Spinal cord (tissue), 10 donors: ENCODE data around the gene EPHA6. TPM values are rescaled to one million over a fixed set of nuclear protein-coding genes. Genes with fewer than 3 reads are reported as not detected.
"Not testable (repeated sequence)": the region's sequence is repeated elsewhere in the genome, so short reads cannot be mapped to it uniquely, and the experiment has no call there.

Source experiments
- DNase-seq, 6 donors: peaks; one replicate each; pipeline versions ENCODE4 v3.0.0 to v3.0.0-alpha.2; 2013 to 2015; ENCODE audit warnings: low spot score in 6 of 6, low read depth in 4 of 6
- H3K27ac ChIP-seq: one replicate; pipeline ENCODE4 v1.5.1; 2013; ENCODE audit warnings: low read depth, low read length, control low read depth
- H3K27me3 ChIP-seq: one replicate; pipeline ENCODE4 v1.6.1; 2013; ENCODE audit warnings: low read length; ENCODE audit not compliant: control insufficient read depth, insufficient read depth
- H3K36me3 ChIP-seq: one replicate; pipeline ENCODE4 v1.6.1; 2013; ENCODE audit warnings: low read length; ENCODE audit not compliant: control insufficient read depth, insufficient read depth
- H3K4me1 ChIP-seq: one replicate; pipeline ENCODE4 v1.6.1; 2013; ENCODE audit warnings: low read length; ENCODE audit not compliant: control insufficient read depth, insufficient read depth
- H3K4me3 ChIP-seq: one replicate; pipeline ENCODE4 v1.5.1; 2013; ENCODE audit warnings: low read depth, low read length, control low read depth
- H3K9me3 ChIP-seq: one replicate; pipeline ENCODE4 v1.6.1; 2013; ENCODE audit warnings: low read length; ENCODE audit not compliant: control insufficient read depth, insufficient read depth
- WGBS: methylation state at CpG from one replicate; pipeline ENCODE4 v1.1.5; 2013; ENCODE audit warnings: missing lambda C conversion rate; ENCODE audit not compliant: insufficient coverage; 5-methylcytosine and 5-hydroxymethylcytosine counted together
- polyA plus RNA-seq, 2 donors: library from polyadenylated mRNA; unstranded; fragments of 120-200 nt; gene quantifications; one replicate each; pipeline ENCODE4 v1.2.1, GENCODE V29; 2013; ENCODE audit not compliant: insufficient read length in 2 of 2
- total RNA-seq, 2 donors: library from RNA; depleted of rRNA in 1 of 2; stranded (reverse); fragments of 120-200 nt in 1 of 2; fragments of >200 nt in 1 of 2; gene quantifications; one replicate each; pipeline versions ENCODE4 v1.2.3 to v1.2.4, GENCODE V29; 2013 to 2014
- donor health status: healthy.

Gene EPHA6
- total and polyA plus RNA-seq, 4 donors: 5.3 to 78.5 (median 16.0) TPM

DNA sequence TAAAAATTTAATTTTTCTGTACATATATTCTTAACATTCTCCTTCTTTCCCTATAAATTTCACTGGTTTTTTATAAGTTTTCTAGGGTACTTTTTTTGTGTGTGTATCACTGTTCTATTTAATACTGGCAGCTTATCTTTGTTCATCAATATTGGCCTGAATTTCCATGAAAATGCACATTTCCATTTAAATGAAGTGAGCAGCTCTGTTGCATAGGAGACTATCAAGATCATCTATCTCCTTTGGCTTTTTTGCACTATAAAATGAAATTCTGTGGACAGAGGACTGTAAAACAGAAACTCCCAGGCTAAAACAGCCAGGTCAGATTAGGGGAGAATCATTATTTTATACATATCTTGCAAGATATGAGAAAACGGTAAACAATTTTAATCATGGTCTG, 673.2 kb downstream of the EPHA6 start:
- H3K4me1 ChIP-seq: no peaks in the 10 kb centered on the region
- H3K36me3 ChIP-seq: no peaks in the 10 kb centered on the region
- WGBS: no CpG with 5 or more reads among the region's 1 CpG
- no peak for DNase-seq
- no peaks in the 10 kb centered on the region for H3K9me3 ChIP-seq
- no peak overlapping the region for H3K27ac ChIP-seq
- H3K4me3 ChIP-seq: no peak overlapping the region
- no peaks in the 10 kb centered on the region for H3K27me3 ChIP-seq

- Histone ChIP-seq H3K27me3 (no peaks in the 10 kb centered on the region), H3K27ac (no peak overlapping the region), H3K36me3 (no peaks in the 10 kb centered on the region), H3K4me1 (no peaks in the 10 kb centered on the region), H3K4me3 (no peak overlapping the region), H3K9me3 (no peaks in the 10 kb centered on the region)
- DNase-seq: no peak
- no CpG with 5 or more reads among the region's 1 CpG for WGBS
Measured at GRCh38 chr3:97488741-97489140, 674.3 kb downstream of the EPHA6 start.

DNA sequence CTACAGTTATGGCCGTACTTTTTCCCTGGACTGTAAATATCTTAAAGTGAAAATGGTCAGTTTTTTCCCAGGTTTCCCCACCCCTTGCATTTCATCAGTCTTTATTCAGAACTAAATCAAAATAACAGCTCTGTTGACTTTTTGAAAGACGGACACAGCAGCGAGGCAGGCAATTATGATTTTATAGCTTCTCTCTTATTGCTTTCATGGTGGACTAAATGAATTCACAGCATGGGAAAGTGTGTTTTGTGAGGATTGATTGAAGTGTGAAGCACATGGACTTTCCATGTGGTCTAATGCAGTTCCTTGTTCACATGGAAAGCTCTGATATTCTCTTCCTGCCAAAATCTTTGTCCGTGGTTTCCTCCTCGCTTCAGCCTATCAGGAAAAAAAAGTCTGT, 681.5 kb downstream of the EPHA6 start:
- no peak overlapping the region for H3K27ac ChIP-seq
- H3K4me1 ChIP-seq: no peaks in the 10 kb centered on the region
- no peaks in the 10 kb centered on the region for H3K27me3 ChIP-seq
- no peak overlapping the region for H3K4me3 ChIP-seq
- H3K36me3 ChIP-seq: no peaks in the 10 kb centered on the region
- DNase-seq: peak in 1 of 6 donors; percentile 55
- peaks cover 1% of the 10 kb centered on the region for H3K9me3 ChIP-seq
- WGBS: no CpG with 5 or more reads among the region's 5 CpGs

GRCh38 chr3:97497138-97497537, 682.7 kb downstream of the EPHA6 start:
- no peaks in the 10 kb centered on the region for H3K4me1 ChIP-seq
- no peak overlapping the region for H3K4me3 ChIP-seq
- 94% methylated on average over 1 of the region's 1 CpG for WGBS
- H3K9me3 ChIP-seq: peaks cover 1% of the 10 kb centered on the region
- no peaks in the 10 kb centered on the region for H3K27me3 ChIP-seq
- no peak for DNase-seq
- no peaks in the 10 kb centered on the region for H3K36me3 ChIP-seq
- no peak overlapping the region for H3K27ac ChIP-seq

- no CpG with 5 or more reads among the region's 2 CpGs for WGBS
- Histone ChIP-seq H3K9me3 (peaks cover 5% of the 10 kb centered on the region), H3K36me3 (no peaks in the 10 kb centered on the region), H3K27ac (no peak overlapping the region), H3K27me3 (no peaks in the 10 kb centered on the region), H3K4me1 (no peaks in the 10 kb centered on the region), H3K4me3 (no peak overlapping the region)
- no peak for DNase-seq
Measured at GRCh38 chr3:97504463-97504862, 690.1 kb downstream of the EPHA6 start.

DNA sequence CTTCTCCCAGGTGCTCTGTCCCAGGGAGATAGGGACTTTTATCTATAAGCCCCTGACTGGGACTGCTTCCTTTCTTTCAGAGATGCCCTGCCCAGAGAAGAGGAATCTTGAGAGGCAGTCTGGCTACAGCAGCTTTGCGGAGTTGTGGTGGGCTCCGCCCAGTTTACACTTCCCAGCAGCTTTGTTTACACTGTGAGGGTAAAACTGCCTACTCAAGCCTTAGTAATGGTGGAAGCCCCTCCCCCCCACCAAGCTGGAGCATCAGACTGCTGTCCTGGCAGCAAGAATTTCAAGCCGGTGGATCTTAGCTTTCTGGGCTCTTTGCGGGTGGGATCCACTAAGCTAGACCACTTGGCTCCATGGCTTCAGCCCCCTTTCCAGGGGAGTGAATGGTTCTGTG, 696.4 kb downstream of the EPHA6 start:
- Histone ChIP-seq H3K9me3 (no peaks in the 10 kb centered on the region), H3K4me3 (no peak overlapping the region), H3K27ac (no peak overlapping the region), H3K27me3 (no peaks in the 10 kb centered on the region), H3K36me3 (no peaks in the 10 kb centered on the region), H3K4me1 (no peaks in the 10 kb centered on the region)
- 85% methylated on average over 4 of the region's 4 CpGs for WGBS
- DNase-seq: no peak

GRCh38 chr3:97515076-97515475, 700.7 kb downstream of the EPHA6 start:
- no CpG with 5 or more reads among the region's 2 CpGs for WGBS
- H3K27me3 ChIP-seq: no peaks in the 10 kb centered on the region
- H3K9me3 ChIP-seq: no peaks in the 10 kb centered on the region
- no peaks in the 10 kb centered on the region for H3K4me1 ChIP-seq
- no peak overlapping the region for H3K27ac ChIP-seq
- no peak for DNase-seq
- no peaks in the 10 kb centered on the region for H3K36me3 ChIP-seq
- no peak overlapping the region for H3K4me3 ChIP-seq

DNA sequence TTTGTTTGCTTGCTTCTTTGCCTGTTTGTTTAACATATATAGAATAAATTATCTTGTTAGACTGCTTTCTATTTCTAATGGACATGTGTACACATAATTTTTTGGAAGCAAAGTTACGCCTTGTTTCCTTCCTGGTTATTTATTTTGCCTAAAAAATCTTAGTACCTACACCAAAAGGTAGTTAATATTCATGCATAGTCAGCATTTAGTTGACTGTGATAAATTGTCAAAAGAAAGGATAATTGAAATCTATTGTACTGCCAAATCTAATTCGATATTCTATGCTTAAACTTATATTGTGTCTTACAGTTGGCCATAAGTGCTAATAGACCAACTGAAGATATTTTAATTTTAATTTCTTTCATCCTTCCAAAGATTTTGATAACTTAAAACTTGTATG, 716.3 kb downstream of the EPHA6 start:
- Histone ChIP-seq H3K36me3 (no peaks in the 10 kb centered on the region), H3K4me3 (no peak overlapping the region), H3K4me1 (no peaks in the 10 kb centered on the region), H3K9me3 (no peaks in the 10 kb centered on the region), H3K27me3 (no peaks in the 10 kb centered on the region), H3K27ac (no peak overlapping the region)
- DNase-seq: no peak
- WGBS: no CpG with 5 or more reads among the region's 2 CpGs

- not testable (repeated sequence) for H3K9me3 ChIP-seq, H3K36me3 ChIP-seq, H3K27me3 ChIP-seq, DNase-seq, H3K4me1 ChIP-seq, H3K27ac ChIP-seq, H3K4me3 ChIP-seq
- 100% methylated on average over 2 of the region's 6 CpGs for WGBS
Measured at GRCh38 chr3:97547573-97547972, 733.2 kb downstream of the EPHA6 start.

DNA sequence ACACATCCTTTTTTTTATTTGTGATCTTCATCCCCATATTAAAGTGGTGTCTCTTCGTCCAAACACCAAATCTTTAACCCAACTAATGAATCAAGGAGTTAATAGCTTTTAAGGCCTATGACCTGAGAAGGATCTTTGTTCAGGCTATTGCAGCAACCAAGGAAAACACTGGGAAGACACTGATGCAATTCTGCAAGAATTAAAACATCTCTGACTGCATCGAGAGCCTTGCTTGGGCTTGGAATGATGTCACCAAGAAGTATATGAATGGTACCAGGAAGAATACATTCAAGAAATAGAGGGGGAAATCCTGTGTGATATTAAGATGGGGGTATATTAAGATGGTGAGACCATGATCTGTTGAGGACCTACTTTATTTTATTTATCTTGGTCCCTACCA, 736.0 kb downstream of the EPHA6 start:
- Histone ChIP-seq H3K4me1 (no peaks in the 10 kb centered on the region), H3K4me3 (no peak overlapping the region), H3K27ac (no peak overlapping the region), H3K9me3 (peaks cover 2% of the 10 kb centered on the region), H3K27me3 (no peaks in the 10 kb centered on the region), H3K36me3 (no peaks in the 10 kb centered on the region)
- no peak for DNase-seq
- 71% methylated on average over 1 of the region's 2 CpGs for WGBS
